Liver (tissue), 3 donors: Measurements from ENCODE around the gene KRT76.
"Not testable (repeated sequence)": the region's sequence is repeated elsewhere in the genome, so short reads cannot be mapped to it uniquely, and the experiment has no call there.

Experiments
- CTCF ChIP-seq: fragments of 150-350 bp; IDR thresholded peaks from 2 replicates; pipeline ENCODE4 v1.5.1; 2017; ENCODE audit warnings: improper control_type of control experiment, low read depth, low read length; ENCODE audit not compliant: missing input control
- FOXA1 ChIP-seq: IDR thresholded peaks from 2 replicates; pipeline ENCODE4 v1.6.1; 2016; ENCODE audit warnings: antibody characterized with exemption
- JUND ChIP-seq, 2 donors: IDR thresholded peaks; 2 replicates each; pipeline ENCODE4 v1.6.1; 2016; ENCODE audit warnings: antibody characterized with exemption in 2 of 2
- SP1 ChIP-seq: IDR thresholded peaks from 2 replicates; pipeline ENCODE4 v1.6.1; 2018; ENCODE audit warnings: antibody characterized with exemption, mild to moderate bottlenecking
- TAF1 ChIP-seq: conservative IDR thresholded peaks from 2 replicates; pipeline ENCODE4 v1.6.1; 2016; ENCODE audit warnings: antibody characterized with exemption, mild to moderate bottlenecking
- donor health status: healthy.
- donor health status: healthy.

DNA sequence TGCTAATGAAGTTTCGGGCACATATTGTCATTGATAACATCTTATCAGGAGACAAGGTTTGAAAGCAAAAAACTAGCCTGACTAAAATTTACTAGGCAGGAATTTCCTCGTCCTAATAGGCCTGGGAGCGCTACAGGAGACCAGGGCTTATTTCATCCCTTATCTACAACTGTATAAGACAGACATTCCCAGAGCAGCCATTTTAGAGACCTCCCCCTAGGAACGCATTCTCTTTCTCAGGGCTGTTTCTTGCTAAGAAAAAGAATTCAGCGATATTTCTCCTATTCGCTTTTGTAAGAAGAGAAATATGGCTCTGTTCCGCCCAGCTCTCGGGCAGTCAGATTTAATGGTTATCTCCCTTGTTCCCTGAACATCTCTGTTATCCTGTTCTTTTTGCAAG lies 15.9 kb downstream of the KRT76 start:
- not testable (repeated sequence) for TF ChIP-seq JUND (IDR thresholded peaks at IDR 0.05); CTCF; FOXA1; TAF1; SP1
